ENCODE results near the gene ANXA4.
A peak's percentile ranks its signal among the peaks of the same experiment; 100 is the strongest.

Gene ANXA4

GRCh38 chr2:69741575-69742321 lies at the start of gene ANXA4:
Gene ANXA4, plus strand, starts transcription at chr2:69742134. Its CDS starts 39,432 bp downstream, at chr2:69781566.
- DNase-seq = peak; percentile 52 to 56

GRCh38 chr2:69692424-69692823 lies 49.5 kb upstream of the ANXA4 start:
- DNase-seq = no peak

- peak in 1 of 2 donors; percentile 18 for DNase-seq
These were observed 48.7 kb upstream of the ANXA4 start for GRCh38 chr2:69693059-69693774.

- peak; percentile 26 to 29 for DNase-seq
These were observed 48.0 kb upstream of the ANXA4 start for GRCh38 chr2:69693775-69694450.

GRCh38 chr2:69694894-69695849 lies 46.8 kb upstream of the ANXA4 start:
- DNase-seq = no peak

DNA sequence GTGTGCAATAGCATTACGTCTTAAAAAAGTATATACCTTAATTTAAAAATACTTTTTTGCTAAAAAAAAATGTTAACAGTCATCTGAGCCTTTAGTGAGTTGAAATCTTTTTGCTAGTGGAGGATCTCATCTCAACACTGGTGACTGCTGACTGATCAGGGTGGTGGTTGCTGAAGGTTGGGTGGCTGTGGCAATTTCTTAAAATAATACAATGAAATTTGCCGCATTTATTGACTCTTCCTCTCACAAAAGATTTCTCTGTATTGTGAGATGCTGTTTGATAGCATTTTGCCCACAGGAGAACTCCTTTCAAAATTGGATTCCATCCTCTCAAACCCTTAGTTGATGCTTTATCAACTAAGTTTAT lies 46.1 kb upstream of the ANXA4 start:
- DNase-seq = no peak

DNA sequence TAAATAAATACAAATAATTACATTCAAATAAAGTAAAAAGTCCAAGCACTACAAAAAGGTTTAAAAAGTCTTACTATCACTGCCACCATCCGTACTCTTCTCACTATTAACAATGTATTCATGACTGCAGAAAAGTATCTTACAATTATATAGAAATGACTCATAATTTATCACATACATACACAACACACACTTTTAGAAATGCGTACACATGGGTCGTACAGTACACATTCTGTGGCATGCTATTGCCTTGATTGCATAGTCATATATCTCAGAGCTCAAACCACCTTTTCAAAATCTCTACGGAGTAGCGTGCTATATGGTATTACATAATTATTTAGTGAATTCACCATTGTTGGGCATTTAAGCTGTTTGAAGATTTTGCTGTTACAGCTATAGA lies 41.6 kb upstream of the ANXA4 start:
- no peak for DNase-seq

GRCh38 chr2:69701100-69701945 lies 40.6 kb upstream of the ANXA4 start:
- no peak for DNase-seq

DNA sequence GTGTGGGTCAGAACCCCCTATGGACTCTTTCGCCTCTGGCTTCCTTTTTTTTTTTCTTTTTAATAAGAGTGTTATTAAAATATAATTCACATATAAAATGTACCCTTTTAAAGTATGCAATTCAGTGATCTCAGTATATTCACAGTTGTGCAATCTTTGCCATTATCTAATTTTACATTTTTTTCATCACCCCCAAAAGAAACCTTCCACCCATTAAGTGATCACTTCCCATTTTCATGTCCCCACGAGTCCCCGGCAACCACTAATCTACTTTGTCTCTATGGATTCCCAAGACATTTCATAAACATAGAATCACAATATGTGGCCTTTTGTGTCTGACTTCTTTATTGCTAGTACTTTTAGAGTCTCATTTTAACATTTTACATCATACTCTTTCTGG lies 38.7 kb upstream of the ANXA4 start:
- no peak for DNase-seq

- DNase-seq = no peak
These were observed 37.5 kb upstream of the ANXA4 start for GRCh38 chr2:69704446-69704845.

- DNase-seq = no peak
These were observed 32.6 kb upstream of the ANXA4 start for GRCh38 chr2:69709290-69709689.

GRCh38 chr2:69711971-69712370 lies 30.0 kb upstream of the ANXA4 start:
- DNase-seq = no peak

GRCh38 chr2:69714024-69714423 lies 27.9 kb upstream of the ANXA4 start:
- DNase-seq = no peak

GRCh38 chr2:69714539-69715220 lies 27.3 kb upstream of the ANXA4 start:
- DNase-seq = peak; percentile 84 to 93

- no peak for DNase-seq
These were observed 26.0 kb upstream of the ANXA4 start for GRCh38 chr2:69715964-69716363.

DNA sequence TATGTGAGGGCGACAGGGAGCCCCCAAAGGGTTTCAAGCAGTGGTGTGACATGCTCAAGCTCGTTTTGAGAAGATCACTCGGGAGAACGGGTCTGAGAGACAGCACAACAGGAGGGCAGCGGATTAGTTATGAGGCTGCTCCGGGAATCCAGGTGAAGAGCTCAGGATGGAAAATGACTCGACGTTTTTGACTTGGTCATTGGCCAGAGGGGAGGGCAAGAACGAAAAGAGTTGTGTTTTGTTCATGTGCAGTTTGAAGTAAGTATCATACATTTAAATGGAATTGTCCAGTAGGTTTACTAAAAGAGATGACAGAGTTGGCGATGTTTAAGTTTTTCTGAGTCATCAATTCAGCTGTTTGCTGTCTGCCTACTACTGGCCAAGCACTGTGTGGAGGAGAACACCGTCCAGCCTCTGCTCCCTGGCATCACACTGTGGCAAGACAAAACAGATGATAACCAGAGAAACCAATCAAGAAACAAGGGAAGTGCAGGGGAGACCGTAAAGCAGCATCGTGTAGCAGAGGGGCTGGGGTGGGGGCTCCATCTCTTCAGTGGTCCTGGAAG lies 25.3 kb upstream of the ANXA4 start:
- no peak for DNase-seq

DNA sequence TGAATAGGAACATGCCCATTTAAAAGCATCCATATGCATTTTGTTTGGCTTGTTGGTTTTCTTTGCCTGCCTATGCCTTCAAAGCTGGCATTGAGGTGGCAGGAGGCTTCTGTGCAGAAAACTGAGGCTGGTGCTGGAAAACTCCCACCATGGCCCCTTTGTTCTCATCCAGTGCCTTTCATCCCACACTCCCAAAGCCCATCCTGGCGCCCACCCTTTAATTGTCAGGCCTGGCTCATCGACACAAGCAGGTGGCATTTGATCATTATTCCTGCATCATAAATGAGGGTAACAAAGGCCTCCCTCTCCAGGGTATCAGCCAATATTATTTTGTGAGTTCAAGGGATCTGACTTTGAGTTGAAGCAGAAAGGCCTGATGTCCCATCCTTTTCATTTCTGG lies 24.7 kb upstream of the ANXA4 start:
- no peak for DNase-seq

- DNase-seq = no peak
These were observed 24.1 kb upstream of the ANXA4 start for GRCh38 chr2:69717861-69718273.

GRCh38 chr2:69718338-69718965 lies 23.5 kb upstream of the ANXA4 start:
- DNase-seq = no peak

GRCh38 chr2:69720404-69720803 lies 21.5 kb upstream of the ANXA4 start:
- DNase-seq = no peak
